ENCODE results near the gene ACADSB.

Gene ACADSB

GRCh38 chr10:123042708-123043408 lies 34.1 kb downstream of the ACADSB start:
- no peak for DNase-seq (ENCODE audit: low read depth in 2 of 2)

GRCh38 chr10:123043409-123043925 lies 34.7 kb downstream of the ACADSB start:
- no peak for DNase-seq (ENCODE audit: low read depth in 2 of 2)

- DNase-seq (ENCODE audit: low read depth in 2 of 2), result no peak
Observed at GRCh38 chr10:123044391-123044790, 35.6 kb downstream of the ACADSB start.

- no peak for DNase-seq (ENCODE audit: low read depth in 2 of 2)
Observed at GRCh38 chr10:123045961-123046731, 37.3 kb downstream of the ACADSB start.

GRCh38 chr10:123057968-123058367 lies 49.2 kb downstream of the ACADSB start:
- no peak for DNase-seq (ENCODE audit: low read depth in 2 of 2)

- DNase-seq (ENCODE audit: low read depth in 2 of 2), result no peak
Observed at GRCh38 chr10:123061865-123062264, 53.1 kb downstream of the ACADSB start.

GRCh38 chr10:123062726-123063125 lies 53.9 kb downstream of the ACADSB start:
- no peak for DNase-seq (ENCODE audit: low read depth in 2 of 2)

- no peak for DNase-seq (ENCODE audit: low read depth in 2 of 2)
Observed at GRCh38 chr10:123068087-123068853, 59.5 kb downstream of the ACADSB start.

GRCh38 chr10:123069246-123069986 lies 60.6 kb downstream of the ACADSB start:
- no peak for DNase-seq (ENCODE audit: low read depth in 2 of 2)

GRCh38 chr10:123073187-123073586 lies 64.4 kb downstream of the ACADSB start:
- DNase-seq (ENCODE audit: low read depth in 2 of 2), result no peak

- DNase-seq (ENCODE audit: low read depth in 2 of 2), result no peak
Observed at GRCh38 chr10:123074215-123074614, 65.4 kb downstream of the ACADSB start.

GRCh38 chr10:123081896-123082295 lies 73.1 kb downstream of the ACADSB start:
- no peak for DNase-seq (ENCODE audit: low read depth in 2 of 2)

GRCh38 chr10:123083811-123084210 lies 75.0 kb downstream of the ACADSB start:
- DNase-seq (ENCODE audit: low read depth in 2 of 2), result no peak

- no peak for DNase-seq (ENCODE audit: low read depth in 2 of 2)
Observed at GRCh38 chr10:123086281-123086680, 77.5 kb downstream of the ACADSB start.

- DNase-seq (ENCODE audit: low read depth in 2 of 2), result no peak
Observed at GRCh38 chr10:123087348-123087747, 78.5 kb downstream of the ACADSB start.

GRCh38 chr10:123087786-123088185 lies 79.0 kb downstream of the ACADSB start:
- DNase-seq (ENCODE audit: low read depth in 2 of 2), result no peak

GRCh38 chr10:123092635-123093414 lies 84.0 kb downstream of the ACADSB start:
- no peak for DNase-seq (ENCODE audit: low read depth in 2 of 2)

- no peak for DNase-seq (ENCODE audit: low read depth in 2 of 2)
Observed at GRCh38 chr10:123093489-123093888, 84.7 kb downstream of the ACADSB start.

- no peak for DNase-seq (ENCODE audit: low read depth in 2 of 2)
Observed at GRCh38 chr10:123096452-123096851, 87.6 kb downstream of the ACADSB start.

GRCh38 chr10:123097039-123097438 lies 88.2 kb downstream of the ACADSB start:
- no peak for DNase-seq (ENCODE audit: low read depth in 2 of 2)
